NCI-H2196 treated with DMSO at 0.1 percent for 48 hours (cell line): ENCODE measurements around the gene HOXC11.

Source experiments
- DNase-seq: peaks from one replicate; lab custom pipeline; 2025; ENCODE audit not compliant: unreplicated experiment; lab: John Stamatoyannopoulos, UW

Gene HOXC11

DNA sequence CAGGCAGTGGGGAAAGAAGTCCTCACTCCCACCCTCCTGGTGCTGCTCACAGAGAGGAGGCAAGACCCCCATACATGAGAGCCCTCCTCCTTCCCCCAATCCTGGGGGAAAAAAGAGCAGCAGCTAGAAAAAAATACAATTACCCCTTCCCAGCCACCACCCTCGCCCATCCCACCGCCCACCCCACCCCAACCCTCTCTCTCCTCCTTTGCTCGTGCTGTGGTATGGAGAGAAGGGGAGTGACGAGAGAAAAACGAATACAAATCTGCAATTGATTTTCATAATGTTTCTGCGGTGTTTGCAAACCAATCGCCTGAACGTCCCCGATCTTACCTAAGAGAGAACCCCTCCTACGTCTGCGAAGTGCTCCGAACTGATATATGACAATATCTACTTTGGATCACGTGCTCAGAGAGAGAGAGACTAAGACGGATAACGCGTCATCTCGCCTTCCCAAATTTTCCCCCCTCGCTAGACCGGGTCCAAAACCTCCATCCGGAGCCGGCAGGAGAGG lies at the start of gene HOXC11:
HOXC11 (plus strand) TSS at position 405 of the 514 bp plus-strand sequence. CDS start 116 bp downstream, outside the sequence.
- no peak for DNase-seq

DNA sequence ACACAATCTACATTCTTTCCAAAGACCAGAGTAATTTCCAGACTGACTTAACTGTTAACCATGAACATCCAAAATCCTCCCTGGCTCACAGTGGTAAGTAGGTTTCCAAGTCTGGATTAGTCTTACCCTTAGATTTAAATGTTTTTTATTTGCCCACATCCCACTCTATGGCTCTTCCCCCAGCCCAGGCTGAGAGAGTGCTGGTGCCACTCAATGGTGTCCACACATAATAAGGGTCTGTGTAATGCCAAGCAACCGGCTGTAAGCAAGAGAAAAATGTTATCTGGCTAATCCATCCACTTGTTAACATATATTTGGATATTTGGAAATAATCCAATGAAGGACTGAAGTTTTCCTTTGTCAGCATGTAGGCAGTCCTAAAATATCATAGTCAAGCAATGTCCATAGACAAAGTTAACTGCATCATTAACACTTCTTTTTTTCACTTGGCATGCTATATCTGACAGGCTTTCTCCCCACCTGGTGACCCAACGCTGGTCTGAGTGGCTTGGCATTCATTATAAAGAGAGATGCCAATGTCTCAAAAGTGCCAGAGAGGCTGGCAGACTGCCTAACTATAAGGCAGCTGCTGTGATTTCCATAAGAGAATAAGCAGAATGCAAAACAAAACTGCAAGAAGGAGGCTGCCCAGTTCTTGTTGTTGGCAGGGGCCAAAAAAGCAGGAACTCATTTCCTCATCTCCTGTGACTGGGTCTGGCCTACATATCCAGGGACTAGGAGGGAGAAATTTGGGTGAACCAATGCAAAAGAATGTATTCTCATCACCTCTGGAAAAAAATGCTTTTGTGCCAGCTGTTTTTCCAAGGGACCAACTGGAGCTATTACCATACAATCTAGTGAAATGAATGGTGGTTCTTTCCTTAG lies 48.2 kb upstream of the HOXC11 start:
- no peak for DNase-seq

DNA sequence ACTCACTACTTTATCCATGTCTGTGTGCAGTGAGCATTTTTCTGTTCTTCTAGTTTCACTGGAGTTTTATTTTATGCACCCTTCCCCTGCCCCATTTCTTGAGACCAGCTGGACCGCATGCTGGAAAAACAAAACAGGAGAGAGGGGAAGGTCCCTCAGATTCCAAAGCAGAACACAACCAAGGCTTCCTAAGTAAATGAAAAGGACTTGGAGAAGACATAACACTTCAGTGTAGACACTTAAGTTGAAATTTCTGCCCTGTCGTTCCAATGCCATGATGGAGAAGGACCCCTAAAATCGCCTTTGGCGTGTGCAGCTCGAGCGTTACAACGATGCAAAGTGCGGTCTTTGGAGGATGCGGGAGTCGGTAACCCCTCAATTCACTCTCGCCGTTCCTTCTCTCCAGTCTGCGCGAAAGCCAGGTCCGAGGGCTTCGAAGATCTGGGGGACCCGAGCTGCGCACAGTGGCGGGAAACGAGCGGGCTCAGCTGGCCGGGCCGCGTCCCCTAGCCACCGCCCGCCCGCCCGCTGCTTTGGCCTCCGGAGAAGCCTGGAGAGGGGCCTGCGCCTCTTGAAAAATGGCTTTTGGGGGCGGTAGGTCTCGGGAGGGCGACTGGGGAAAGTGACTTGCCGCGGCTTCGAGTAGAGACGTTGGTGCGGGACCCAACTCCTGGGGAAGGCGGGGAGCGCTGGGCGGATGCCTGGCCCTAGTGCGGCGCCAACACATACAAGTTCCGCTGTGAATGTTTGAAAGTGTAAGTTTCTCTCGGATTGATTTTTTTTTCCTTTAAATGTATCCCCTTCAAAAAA lies 45.5 kb upstream of the HOXC11 start:
- DNase-seq: no peak

DNA sequence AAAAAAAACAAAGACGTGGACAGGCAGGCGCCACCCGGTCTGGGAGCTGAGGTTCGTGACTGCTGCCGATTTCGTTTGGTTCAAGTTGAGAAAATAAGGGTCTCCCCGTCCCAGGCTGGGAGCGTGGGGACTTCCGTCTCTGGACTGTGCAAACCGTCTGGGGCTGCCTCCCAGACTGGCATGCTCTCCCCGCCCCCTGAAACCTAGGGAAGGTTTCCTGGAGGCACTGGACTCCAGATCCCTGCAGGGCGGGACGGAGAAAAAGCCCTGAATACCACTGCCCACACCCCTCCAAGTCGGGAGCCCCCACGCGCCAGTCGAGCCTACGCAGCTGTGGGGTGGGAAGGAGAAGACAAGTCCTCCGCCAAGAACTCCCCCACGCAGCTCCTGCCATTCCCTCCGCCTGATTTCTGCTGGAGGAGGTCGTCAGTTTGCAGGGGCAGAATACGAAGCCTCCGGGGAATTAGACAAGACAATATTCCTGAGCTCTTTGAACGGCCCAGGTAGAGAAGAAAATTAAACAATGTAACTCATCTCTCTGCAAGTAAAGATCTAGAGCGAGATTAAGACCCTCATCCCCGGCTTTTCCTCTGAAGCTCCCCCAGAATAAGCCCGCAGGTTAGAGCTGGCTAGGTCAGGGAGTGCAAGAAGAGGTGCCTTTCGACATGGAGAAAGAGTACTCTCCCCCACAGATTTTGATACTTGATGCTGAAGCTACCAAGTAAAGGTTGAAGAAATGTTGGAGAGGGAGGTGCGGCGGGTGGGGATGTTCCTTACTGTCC lies 44.7 kb upstream of the HOXC11 start:
- no peak for DNase-seq

DNA sequence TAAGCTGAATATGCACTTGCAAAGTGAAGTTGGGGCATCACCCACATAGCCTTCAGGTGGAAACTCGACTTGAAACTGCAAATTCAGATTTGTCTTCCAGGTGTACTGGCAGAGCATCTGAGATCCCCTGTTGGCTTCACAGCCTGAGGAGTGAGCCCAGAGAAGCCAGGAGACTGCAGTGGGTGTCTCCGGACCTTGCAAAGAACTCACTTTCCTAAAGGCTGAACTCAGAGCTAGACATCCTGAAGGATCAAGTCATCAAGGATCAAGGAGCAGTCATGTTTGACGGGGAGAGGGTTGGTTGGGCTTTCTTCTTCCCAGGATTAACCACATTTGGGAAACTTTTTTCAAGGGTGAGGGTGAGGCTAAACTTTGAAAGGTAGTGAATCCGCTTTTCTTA lies 43.4 kb upstream of the HOXC11 start:
- no peak for DNase-seq

DNA sequence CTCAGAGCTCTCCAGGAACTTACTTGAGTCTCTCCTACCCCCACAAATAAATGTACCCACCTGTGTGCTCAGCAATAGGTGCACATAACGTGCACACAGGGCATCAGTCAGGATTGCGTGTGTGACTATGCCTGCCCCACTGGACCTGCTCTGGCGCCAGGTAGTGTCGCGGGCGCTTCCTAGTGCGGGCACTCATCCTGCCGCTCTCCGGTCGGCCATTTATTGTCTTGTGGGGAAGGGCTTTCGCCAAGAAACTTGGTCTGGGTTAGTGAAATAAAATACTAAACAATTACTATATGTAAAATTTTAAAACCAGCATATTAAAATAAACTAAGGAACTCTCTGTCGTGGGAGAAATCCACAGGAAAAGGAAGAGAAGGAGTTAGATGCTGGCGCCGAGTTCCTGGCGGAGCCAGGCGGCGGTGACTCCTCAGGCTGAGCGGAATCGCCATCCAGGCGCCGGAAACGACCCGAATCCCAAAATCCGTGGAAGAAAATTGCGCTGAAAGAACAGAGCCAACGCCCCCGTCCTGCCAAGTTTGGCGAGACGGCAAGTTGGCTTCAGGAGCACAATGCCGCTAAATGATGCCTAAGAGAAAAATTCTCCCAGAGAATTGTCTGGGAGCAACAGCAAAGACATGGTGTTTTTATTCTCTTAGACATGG lies 42.2 kb upstream of the HOXC11 start:
- DNase-seq: no peak

DNA sequence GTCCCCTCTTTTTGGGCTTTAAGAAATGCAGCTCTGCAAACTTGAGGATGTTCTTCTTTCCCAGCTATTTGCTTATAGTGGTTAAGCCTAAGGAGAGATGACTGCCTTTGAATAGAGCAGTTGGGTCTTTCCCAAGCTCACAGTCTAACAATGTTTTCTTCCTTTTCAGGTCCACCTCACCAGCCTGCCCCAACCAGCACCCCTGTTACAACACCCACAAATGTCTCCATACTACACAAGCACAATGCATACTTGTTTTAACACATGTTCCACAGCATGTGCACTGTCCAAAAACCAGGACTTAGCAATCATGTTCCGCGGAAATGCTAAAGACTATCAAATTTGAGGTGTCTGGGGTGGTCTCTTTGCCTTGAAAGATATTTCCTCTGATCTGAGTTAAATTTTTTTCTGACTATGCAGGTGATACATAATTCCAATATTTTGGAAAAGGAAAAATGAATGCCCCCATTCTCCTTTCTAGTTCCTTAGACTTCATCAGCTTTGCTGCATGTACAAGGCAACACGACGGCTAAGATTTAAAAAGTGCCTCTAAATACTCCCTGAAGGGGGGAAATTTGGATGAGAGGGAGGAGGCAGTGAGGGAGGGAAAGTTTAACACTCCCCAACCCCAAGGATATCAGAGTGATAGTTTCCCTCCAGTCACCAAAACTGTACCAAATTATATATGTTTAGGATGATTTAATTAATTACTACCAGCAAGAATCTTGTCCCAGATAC lies 40.9 kb upstream of the HOXC11 start:
- DNase-seq: no peak

DNA sequence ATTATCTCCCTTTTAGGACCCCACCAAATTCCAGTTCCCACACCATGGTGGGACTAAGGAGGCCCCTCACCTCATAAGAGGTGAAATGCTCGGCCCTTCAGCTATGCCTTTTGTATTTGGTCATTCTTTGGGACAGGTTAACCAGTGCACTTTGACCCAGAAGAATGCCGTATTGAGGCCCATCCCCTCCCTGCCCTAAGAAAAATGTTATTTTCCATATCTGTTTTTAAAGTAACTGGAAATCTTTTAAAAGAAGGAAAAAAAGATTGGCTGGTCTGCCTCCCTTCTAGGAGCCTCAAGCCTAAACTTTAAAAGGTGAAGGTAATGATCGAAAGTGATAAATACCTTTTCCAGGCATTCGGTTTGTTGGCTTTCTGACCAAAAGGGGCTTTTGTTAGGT lies 40.0 kb upstream of the HOXC11 start:
- no peak for DNase-seq

DNA sequence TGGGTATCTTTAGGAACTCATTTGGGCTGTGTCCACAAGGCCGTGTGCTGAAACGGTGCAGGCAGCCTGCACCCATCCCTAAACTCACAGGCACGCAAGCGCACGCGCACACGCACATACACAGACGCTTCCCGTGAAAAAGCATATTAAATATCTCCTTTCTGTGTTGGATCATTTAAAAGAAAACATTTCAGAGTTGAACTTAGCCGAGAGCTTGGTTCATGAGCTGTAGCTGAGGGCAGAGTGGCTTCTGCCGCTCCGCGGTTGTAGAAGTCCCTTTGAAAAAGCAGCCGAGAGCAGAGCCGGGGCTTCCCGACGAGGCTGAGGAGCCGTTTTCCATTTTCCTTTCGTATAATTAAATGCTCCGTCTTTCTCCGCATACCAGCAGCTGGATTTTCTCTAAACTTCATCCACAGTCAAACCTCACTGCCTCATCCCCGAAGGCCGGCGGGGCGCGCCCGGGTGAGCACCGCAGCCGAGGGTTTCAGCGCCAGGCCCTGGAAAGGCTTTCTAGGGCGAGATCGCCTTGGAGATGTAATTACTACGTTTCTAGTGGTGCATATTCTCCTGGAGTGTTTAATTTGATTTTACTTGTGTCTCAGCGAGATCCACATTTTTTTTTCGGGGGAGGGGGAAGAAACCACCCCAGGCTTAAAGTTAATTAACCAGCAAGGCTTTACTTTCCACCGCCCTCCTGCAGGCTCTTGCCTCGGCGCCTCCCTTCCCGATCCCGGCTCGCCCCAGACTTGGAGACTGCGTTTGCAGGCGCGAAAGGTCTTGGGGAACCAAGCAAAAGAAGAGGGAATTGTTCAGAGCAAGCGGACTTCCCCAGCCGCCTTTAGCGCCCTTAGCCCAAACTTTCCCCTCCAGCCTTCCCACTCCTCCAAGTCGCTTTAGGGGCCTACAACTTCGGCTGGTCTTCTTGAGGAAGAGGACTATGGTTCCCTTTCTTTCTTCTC lies 37.3 kb upstream of the HOXC11 start:
- no peak for DNase-seq

DNA sequence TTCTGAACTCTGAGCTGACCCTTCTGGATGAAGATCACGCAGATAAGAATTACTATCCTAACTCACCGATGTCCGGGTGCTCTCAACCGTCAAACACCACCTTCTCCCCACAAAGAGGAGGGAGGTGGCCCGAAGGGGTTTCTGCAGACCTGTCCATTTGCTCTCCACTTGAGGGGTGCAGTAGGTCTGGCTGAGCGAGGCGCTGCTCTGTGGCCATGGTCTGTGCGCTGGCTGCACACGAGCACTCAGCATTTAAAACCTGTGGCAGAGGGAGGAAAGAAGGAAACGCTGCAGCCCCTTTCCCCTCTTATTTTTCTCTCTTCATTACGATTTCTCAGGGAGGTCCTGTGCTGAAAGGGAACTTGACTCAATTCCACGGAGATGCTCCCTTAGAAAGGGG lies 35.8 kb upstream of the HOXC11 start:
- no peak for DNase-seq

DNA sequence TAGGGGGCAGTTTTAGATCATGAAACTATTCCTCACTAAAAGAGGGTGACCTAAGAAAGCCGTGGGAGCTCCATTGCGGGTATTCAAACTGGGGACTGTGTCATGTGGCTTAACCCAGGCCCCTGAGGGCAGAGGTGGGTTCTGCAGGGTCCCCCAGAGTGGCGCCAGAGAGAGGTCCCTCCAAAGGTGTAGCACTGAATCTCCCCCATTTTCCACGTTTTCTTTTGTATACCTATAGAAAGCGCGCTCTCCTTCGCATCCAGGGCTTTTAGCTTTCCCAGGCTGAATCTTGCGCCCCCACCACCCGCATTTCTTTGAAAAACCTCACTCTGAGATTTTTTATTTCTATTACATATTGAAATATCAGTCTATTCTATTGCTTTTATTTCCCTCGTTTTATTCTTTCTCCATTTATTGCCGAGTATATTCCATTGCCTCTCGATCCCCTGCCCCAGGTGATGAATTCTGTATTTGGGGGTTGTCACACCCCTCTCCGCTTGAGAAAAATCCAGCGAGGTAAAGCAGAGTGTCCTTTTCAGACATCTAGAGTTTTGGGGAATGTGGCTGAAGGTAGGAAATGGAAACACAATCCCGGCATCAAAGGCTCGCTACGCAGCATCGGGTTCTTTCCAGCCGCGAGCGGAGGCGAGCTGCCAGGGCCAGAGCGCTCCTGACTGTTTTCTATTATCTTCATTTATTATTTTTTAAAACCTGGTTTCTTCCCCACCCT lies 35.2 kb upstream of the HOXC11 start:
- DNase-seq: no peak

DNA sequence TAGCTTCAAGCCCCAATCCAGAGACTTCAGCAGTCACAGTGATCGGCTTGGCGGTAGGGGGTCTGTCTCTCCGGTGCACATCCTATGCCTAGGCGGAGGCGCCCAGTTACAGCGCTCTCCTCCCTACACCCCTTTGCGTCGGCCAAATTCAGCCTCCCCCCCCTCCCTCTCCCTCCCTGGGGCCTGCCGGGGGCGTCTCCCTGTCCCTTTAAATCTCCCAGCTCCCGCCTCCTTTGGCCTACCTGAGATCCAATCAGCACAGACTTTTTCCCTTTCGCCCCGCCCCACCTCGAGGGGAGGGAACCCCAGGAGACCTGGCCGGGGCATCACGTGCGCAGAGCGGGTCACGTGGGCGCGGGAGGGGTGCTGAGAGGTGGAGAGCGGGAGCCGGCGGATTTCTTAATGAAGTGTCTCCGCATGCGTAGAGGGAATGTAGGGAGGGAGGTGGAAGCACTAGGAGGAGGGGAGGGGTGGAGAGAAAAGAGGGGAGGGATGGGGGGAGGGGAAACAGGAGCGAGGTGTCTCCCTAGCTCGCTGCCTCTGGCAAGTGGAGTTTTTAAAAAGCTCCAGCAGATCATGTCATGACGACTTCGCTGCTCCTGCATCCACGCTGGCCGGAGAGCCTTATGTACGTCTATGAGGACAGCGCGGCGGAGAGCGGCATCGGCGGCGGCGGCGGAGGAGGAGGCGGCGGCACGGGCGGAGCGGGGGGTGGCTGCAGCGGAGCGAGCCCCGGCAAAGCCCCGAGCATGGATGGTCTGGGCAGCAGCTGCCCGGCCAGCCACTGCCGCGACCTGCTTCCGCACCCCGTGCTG lies 34.4 kb upstream of the HOXC11 start, which contains the start of gene HOXC13:
HOXC13 (plus strand) TSS at position 506 of the 815 bp plus-strand sequence; CDS start at position 582, 76 bp downstream.
- DNase-seq: peak; percentile 97

DNA sequence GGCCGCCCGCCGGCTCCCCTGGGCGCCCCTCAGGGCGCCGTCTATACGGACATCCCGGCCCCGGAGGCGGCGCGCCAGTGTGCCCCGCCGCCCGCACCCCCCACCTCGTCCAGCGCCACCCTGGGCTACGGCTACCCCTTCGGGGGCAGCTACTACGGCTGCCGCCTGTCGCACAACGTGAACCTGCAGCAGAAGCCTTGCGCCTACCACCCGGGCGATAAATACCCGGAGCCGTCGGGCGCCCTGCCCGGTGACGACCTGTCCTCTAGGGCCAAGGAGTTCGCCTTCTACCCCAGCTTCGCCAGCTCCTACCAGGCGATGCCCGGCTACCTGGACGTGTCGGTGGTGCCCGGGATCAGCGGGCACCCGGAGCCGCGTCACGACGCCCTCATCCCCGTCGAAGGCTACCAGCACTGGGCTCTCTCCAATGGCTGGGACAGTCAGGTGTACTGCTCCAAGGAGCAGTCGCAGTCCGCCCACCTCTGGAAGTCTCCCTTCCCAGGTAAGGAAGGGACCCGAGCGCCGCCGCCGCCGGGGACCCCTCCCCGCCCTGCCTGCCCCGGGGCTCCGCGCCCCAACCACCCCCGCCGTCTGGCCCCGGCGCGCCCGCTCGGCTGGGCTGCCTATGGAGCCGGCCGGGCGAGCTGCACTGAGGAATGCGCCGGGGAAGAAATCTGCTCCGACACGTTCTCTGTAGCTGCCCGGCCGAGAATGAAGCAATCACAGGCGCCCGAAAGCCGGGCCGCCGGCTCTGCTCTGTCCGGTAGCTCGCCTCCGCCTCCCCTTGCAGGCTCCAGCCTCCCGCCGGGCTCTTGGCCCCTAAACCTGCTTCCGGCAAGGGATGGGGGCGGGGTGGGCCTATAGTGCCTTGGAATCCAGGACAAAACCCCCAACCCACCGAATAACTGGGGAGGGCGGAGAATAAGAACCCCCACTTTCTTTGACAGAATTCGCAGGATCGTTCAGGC lies 33.5 kb upstream of the HOXC11 start:
- DNase-seq: no peak

DNA sequence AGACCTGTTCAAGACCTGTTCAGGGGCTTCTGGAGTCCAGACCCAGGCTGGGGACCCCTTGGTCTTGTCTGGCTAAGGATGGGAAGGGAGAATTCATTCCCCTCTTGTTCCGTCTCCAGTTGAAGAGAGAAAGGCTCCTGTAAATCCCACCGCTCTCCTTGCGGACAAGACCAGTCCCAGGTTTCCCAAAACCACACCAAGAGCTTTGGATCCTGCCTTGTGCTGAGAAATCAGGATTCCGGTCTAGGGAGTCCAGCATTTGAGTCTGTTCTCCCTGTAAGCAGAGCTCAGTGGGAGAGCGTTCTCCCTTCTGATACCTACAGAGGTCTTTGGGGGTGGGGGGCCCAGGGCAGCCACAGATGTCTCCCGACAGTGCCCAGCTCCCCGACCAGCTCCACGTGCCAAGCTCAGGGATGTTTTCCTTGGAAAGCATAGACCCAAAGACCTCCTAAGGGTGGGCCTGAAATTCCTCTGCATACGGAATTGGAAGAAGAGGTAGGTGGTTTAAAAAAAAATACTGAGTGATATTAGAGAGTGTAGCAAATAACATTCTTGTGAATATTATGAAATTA lies 32.4 kb upstream of the HOXC11 start:
- DNase-seq: no peak

DNA sequence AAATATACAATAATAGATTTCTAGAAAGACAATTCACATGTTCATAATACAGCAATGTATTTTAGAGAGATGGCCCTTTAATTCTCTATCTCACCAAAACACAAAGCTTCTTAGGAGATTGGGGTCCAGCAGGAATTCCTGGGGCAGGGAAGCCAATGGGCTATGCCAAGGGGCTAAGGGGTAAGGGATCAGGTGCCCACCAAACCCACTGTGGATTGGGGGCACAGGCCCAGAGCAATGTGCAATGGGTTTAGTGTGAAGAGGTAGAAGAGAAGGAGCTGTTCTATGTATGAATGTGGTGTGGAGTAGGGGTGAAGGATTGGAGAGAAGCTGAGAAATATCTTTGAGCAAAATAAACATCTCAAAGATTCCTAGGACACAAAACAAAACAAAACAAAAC lies 31.7 kb upstream of the HOXC11 start:
- no peak for DNase-seq

DNA sequence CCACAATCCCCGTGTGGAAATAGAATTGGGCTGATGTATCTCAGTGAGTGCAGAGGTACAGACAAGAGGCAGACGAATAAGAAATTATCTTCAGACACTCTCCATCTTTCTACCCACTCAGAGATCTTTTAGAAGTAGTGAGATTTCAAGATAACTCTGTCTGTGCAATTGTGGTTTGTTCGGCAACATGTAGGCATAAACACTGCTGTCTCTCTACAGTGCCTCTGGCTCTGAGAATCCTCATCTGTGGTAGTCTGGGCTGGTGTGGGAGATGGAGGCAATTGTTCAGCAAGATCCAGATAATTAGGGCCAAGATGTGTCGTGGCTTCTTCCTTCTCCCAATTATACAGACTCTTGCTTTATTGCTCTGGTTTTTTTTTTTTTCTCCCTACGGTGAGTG lies 31.2 kb upstream of the HOXC11 start:
- no peak for DNase-seq
